ENCODE results near the gene RXRA. TPM values are rescaled to one million over a fixed set of nuclear protein-coding genes. Genes with fewer than 3 reads are reported as not detected.

Gene RXRA
- polyA plus RNA-seq, 1 of the 3 experiments (the other 2 are of a cell fraction): 7.6 TPM

DNA sequence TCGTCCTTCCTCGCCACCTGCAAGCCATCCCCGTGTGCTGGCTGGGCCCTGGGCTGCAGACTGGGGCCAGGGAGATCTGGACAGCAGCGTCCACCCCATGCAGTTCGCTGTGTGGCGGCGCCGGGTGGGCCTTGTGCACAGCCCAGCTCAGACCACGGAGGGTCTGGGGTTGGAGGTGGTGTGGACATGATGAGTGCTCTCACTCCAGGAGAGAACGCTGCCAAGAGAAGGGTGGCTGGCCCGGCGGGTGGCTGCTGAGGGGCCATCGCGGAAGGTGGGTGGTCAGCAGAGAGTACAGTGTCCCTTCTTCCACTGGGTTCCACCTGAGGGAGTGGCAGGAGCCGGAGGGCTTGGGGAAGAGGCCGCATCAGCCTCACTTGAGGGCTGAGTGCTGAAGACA lies 44.4 kb downstream of the RXRA start:
- ChIA-PET CTCF (interaction anchor here (0.9 to 1.8 kb wide), 5 partner anchors 24 to 200 kb away, joined by 3 to 8 read pairs (median 4); no protein-coding TSS in a partner anchor), POLR2A (no interaction called here)
- H3K4me2 ChIP-seq: no peak overlapping the region
- WGBS (ENCODE audit: low lambda C conversion rate): 98% methylated on average over 14 of the region's 16 CpGs
- peaks cover 62% of the 10 kb centered on the region for H3K79me2 ChIP-seq (ENCODE audit: insufficient read depth)
- H3K36me3 ChIP-seq (replicated peaks in 1 of 2; ENCODE audit: control insufficient read depth in 1 of 2, insufficient read depth in 2 of 2, low read length in 1 of 2): no peaks in the 10 kb centered on the region
- TF ChIP-seq GABPA (IDR thresholded peaks at IDR 0.05; ENCODE audit: low read depth) (no peak), GATA2 (CRISPR knock-in tag; IDR thresholded peaks at IDR 0.05) (no peak), JUND (IDR thresholded peaks at IDR 0.05) (no peak), EZH2phosphoT487 (IDR thresholded peaks at IDR 0.05; ENCODE audit: borderline replicate concordance, low read depth) (no peak), NFIC (IDR thresholded peaks at IDR 0.05; ENCODE audit: borderline replicate concordance) (no peak), ELF1 (IDR thresholded peaks at IDR 0.05) (no peak), FOSL2 (IDR thresholded peaks at IDR 0.05; ENCODE audit: borderline replicate concordance, low read depth) (no peak), SMC3 (IDR thresholded peaks at IDR 0.05; ENCODE audit: low read depth, low read length) (no peak), RAD21 (IDR thresholded peaks at IDR 0.05; ENCODE audit: low read length) (no peak), RFX5 (IDR thresholded peaks at IDR 0.05; ENCODE audit: low read length) (no peak), TCF12 (IDR thresholded peaks at IDR 0.05) (no peak), RXRA (IDR thresholded peaks at IDR 0.05; ENCODE audit: borderline replicate concordance, low read depth) (no peak), SIN3A (IDR thresholded peaks at IDR 0.05; ENCODE audit: borderline replicate concordance, low read depth, low read length) (no peak), EP300 (IDR thresholded peaks at IDR 0.05; ENCODE audit: borderline replicate concordance in 1 of 2, low read depth in 1 of 2, low read length in 1 of 2) (no peak), TEAD4 (IDR thresholded peaks at IDR 0.05; ENCODE audit: borderline replicate concordance, insufficient read depth) (no peak), FOXM1 (IDR thresholded peaks at IDR 0.05; ENCODE audit: low read depth) (no peak)
- TF ChIP-seq, protein P1, sequence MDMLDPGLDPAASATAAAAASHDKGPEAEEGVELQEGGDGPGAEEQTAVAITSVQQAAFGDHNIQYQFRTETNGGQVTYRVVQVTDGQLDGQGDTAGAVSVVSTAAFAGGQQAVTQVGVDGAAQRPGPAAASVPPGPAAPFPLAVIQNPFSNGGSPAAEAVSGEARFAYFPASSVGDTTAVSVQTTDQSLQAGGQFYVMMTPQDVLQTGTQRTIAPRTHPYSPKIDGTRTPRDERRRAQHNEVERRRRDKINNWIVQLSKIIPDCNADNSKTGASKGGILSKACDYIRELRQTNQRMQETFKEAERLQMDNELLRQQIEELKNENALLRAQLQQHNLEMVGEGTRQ (IDR thresholded peaks at IDR 0.05; ENCODE audit: borderline replicate concordance, low read depth, low read length): no peak
- TF ChIP-seq, protein P2, sequence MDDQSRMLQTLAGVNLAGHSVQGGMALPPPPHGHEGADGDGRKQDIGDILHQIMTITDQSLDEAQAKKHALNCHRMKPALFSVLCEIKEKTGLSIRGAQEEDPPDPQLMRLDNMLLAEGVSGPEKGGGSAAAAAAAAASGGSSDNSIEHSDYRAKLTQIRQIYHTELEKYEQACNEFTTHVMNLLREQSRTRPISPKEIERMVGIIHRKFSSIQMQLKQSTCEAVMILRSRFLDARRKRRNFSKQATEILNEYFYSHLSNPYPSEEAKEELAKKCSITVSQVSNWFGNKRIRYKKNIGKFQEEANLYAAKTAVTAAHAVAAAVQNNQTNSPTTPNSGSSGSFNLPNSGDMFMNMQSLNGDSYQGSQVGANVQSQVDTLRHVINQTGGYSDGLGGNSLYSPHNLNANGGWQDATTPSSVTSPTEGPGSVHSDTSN (IDR thresholded peaks at IDR 0.05): no peak
- TF ChIP-seq, protein P3, sequence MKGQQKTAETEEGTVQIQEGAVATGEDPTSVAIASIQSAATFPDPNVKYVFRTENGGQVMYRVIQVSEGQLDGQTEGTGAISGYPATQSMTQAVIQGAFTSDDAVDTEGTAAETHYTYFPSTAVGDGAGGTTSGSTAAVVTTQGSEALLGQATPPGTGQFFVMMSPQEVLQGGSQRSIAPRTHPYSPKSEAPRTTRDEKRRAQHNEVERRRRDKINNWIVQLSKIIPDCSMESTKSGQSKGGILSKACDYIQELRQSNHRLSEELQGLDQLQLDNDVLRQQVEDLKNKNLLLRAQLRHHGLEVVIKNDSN (IDR thresholded peaks at IDR 0.05; ENCODE audit: borderline replicate concordance, low read depth): no peak
- TF ChIP-seq, protein P4, sequence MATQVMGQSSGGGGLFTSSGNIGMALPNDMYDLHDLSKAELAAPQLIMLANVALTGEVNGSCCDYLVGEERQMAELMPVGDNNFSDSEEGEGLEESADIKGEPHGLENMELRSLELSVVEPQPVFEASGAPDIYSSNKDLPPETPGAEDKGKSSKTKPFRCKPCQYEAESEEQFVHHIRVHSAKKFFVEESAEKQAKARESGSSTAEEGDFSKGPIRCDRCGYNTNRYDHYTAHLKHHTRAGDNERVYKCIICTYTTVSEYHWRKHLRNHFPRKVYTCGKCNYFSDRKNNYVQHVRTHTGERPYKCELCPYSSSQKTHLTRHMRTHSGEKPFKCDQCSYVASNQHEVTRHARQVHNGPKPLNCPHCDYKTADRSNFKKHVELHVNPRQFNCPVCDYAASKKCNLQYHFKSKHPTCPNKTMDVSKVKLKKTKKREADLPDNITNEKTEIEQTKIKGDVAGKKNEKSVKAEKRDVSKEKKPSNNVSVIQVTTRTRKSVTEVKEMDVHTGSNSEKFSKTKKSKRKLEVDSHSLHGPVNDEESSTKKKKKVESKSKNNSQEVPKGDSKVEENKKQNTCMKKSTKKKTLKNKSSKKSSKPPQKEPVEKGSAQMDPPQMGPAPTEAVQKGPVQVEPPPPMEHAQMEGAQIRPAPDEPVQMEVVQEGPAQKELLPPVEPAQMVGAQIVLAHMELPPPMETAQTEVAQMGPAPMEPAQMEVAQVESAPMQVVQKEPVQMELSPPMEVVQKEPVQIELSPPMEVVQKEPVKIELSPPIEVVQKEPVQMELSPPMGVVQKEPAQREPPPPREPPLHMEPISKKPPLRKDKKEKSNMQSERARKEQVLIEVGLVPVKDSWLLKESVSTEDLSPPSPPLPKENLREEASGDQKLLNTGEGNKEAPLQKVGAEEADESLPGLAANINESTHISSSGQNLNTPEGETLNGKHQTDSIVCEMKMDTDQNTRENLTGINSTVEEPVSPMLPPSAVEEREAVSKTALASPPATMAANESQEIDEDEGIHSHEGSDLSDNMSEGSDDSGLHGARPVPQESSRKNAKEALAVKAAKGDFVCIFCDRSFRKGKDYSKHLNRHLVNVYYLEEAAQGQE (IDR thresholded peaks at IDR 0.05; ENCODE audit: low read depth, low read length): no peak
- no peaks in the 10 kb centered on the region for H3K9me3 ChIP-seq
- DNase-seq: no peak
- no peaks in the 10 kb centered on the region for H3F3A ChIP-seq (replicated peaks; ENCODE audit: insufficient read depth)
- peaks cover 29 to 70% of the 10 kb centered on the region in 2 experiments for H3K4me1 ChIP-seq (ENCODE audit: control insufficient read depth in 1 of 2, insufficient read depth in 2 of 2, low read depth in 1 of 2, low read length in 1 of 2)
- H4K20me1 ChIP-seq (ENCODE audit: insufficient read depth): peaks cover 92% of the 10 kb centered on the region
- no peak overlapping the region for H3K9ac ChIP-seq
- no peaks in the 10 kb centered on the region for H3K9me2 ChIP-seq
- H2AFZ ChIP-seq (ENCODE audit: low read depth): no peak overlapping the region
- H3K27me3 ChIP-seq (ENCODE audit: insufficient read depth): no peaks in the 10 kb centered on the region
- H3K27ac ChIP-seq (ENCODE audit: low read depth in 2 of 2, low read length in 1 of 2): no peak overlapping the region
- H3K4me3 ChIP-seq (ENCODE audit: low read depth in 2 of 2, low read length in 1 of 2): no peak overlapping the region
